H1 (cell line): ENCODE measurements around the gene TLR1. TPM values are rescaled to one million over a fixed set of nuclear protein-coding genes. Genes with fewer than 3 reads are reported as not detected.

Experiments
- CHD7 ChIP-seq: fragments of 300-600 bp; sonication (generic); IDR thresholded peaks from 2 replicates; pipeline ENCODE4 v1.7.1; 2012; ENCODE audit warnings: low read length, moderate library complexity, mild to moderate bottlenecking, inconsistent platforms; ENCODE audit not compliant: insufficient replicate concordance
- FOSL1 ChIP-seq: IDR thresholded peaks from 2 replicates; pipeline ENCODE4 v1.6.1; 2011; ENCODE audit warnings: mild to moderate bottlenecking, low read depth, low read length, moderate library complexity; ENCODE audit not compliant: insufficient read depth
- POLR2AphosphoS5 ChIP-seq: IDR thresholded peaks from 2 replicates; pipeline ENCODE4 v1.6.1; 2011; ENCODE audit warnings: low read depth, low read length
- RAD21 ChIP-seq, 2 experiments: IDR thresholded peaks in 1 of 2; conservative IDR thresholded peaks in 1 of 2; 2 replicates each; pipeline ENCODE4 v1.6.1; 2011; ENCODE audit warnings: low read depth in 2 of 2, low read length in 2 of 2, improper control_type of control experiment in 1 of 2, inconsistent platforms in 1 of 2, mild to moderate bottlenecking in 1 of 2, moderate library complexity in 1 of 2
- RFX5 ChIP-seq: IDR thresholded peaks from 2 replicates; pipeline ENCODE4 v1.6.1; 2011; ENCODE audit warnings: low read depth, low read length, improper control_type of control experiment, borderline replicate concordance
- RNF2 ChIP-seq: fragments of 200-900, 300-1000 bp; sonication (generic); IDR thresholded peaks from 2 replicates; pipeline ENCODE4 v1.7.1; 2016; ENCODE audit warnings: borderline replicate concordance, low read depth, mild to moderate bottlenecking, antibody characterized with exemption, low read length; ENCODE audit not compliant: poor library complexity, severe bottlenecking; ENCODE audit errors: missing control alignments
- RXRA ChIP-seq: IDR thresholded peaks from 2 replicates; pipeline ENCODE4 v1.6.1; 2011; ENCODE audit warnings: low read depth, mild to moderate bottlenecking, low read length, moderate library complexity; ENCODE audit not compliant: insufficient read depth
- SAP30 ChIP-seq: fragments of 300-600 bp; sonication (generic); IDR thresholded peaks from 2 replicates; pipeline ENCODE4 v1.7.1; 2012; ENCODE audit warnings: low read length, moderate library complexity, mild to moderate bottlenecking, inconsistent platforms; ENCODE audit not compliant: insufficient read depth, insufficient replicate concordance
- SP4 ChIP-seq: IDR thresholded peaks from 2 replicates; pipeline ENCODE4 v1.6.1; 2012; ENCODE audit warnings: low read length, inconsistent platforms
- SUZ12 ChIP-seq: fragments of 200-600 bp; sonication (generic); IDR thresholded peaks from 2 replicates; pipeline ENCODE4 v1.6.1; 2012; ENCODE audit warnings: mild to moderate bottlenecking, inconsistent platforms, low read length, moderate library complexity, mixed read lengths
- TBP ChIP-seq: IDR thresholded peaks from 2 replicates; pipeline ENCODE4 v1.6.1; 2011; ENCODE audit warnings: low read depth, low read length, improper control_type of control experiment
- polyA plus RNA-seq, 7 experiments: library from polyadenylated mRNA; depleted of rRNA in 3 of 7; stranded (reverse) in 5 of 7; unstranded in 2 of 7; fragments of >200 nt in 5 of 7; fragments of 200-250 nt in 2 of 7; gene quantifications; 1 replicate in 5 of 7; 2 replicates in 1 of 7; 4 replicates in 1 of 7; pipeline versions ENCODE4 v1.2.1 to v1.2.3, GENCODE V29; 2011 to 2013; ENCODE audit warnings: missing spikeins in 2 of 7, mixed read lengths in 2 of 7
- total RNA-seq: library from RNA; stranded (reverse); fragmentation: NEBNext Ultra II Directional; extraction: Animal tissue kit (Norgen Biotek cat#: 25700); gene quantifications from 2 replicates; pipeline ENCODE4 v1.2.1, GENCODE V29; 2021

Gene TLR1
- total and polyA plus RNA-seq, 2 of the 8 experiments (the other 6 are each of a cell fraction or from before 2014, with no cell fraction given): not detected

DNA sequence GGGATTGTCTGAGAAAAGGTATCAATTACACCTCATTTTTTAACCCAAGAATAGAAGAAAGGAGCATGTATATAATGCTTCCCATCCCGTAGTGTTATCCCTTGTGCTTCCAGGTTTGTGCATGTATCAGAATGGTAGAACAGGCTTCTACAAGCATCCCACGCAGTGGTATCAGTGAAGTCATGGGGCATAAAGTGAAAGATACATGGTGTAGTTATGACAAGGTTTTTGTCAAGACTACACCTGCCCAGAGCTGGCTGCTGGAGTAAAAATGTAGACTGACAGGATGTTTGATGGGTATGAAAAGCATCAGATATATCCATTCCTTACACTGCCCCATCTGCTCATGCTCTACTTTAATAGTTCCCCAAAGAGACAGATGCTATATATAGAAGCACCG is 9.5 kb downstream of the TLR1 start (continued):
- no peak for TF ChIP-seq CHD7
- TF ChIP-seq RFX5: no peak
- TF ChIP-seq SAP30: no peak
- no peak for TF ChIP-seq TBP
- TF ChIP-seq SP4: no peak
- no peak for TF ChIP-seq POLR2AphosphoS5
- TF ChIP-seq RXRA: no peak
- no peak for TF ChIP-seq SUZ12
- no peak for TF ChIP-seq FOSL1
- TF ChIP-seq RAD21 (IDR thresholded peaks at IDR 0.05 in 1 of 2, conservative IDR thresholded peaks at IDR 0.05 in 1 of 2; ENCODE audit: low read depth in 2 of 2, low read length in 2 of 2): no peak
- TF ChIP-seq RNF2: no peak
